Activated T-cell treated with anti-CD3 and anti-CD28 coated beads, Interleukin-2, amount 50 U/mL, for 24 hours (primary cell): ENCODE measurements around the gene CEBPB.

ENCODE experiments used
- DNase-seq: peaks from one replicate; pipeline ENCODE4 v3.0.0-alpha.2; 2020
- H3K27ac Mint-ChIP-seq: 2 replicates; pipeline ENCODE4 v1.8.0; 2020; ENCODE audit warnings: mild to moderate bottlenecking, mixed read lengths
- H3K27me3 Mint-ChIP-seq: 2 replicates; pipeline ENCODE4 v1.8.0; 2020; ENCODE audit warnings: mixed read lengths
- H3K36me3 Mint-ChIP-seq: 2 replicates; pipeline ENCODE4 v1.8.0; 2020; ENCODE audit warnings: low read depth, mixed read lengths
- H3K4me1 Mint-ChIP-seq: 2 replicates; pipeline ENCODE4 v1.8.0; 2020; ENCODE audit warnings: low read depth, mixed read lengths
- H3K4me3 Mint-ChIP-seq: 2 replicates; pipeline ENCODE4 v1.8.0; 2020; ENCODE audit warnings: mild to moderate bottlenecking, moderate library complexity, mixed read lengths
- H3K9me3 Mint-ChIP-seq: 2 replicates; pipeline ENCODE4 v1.8.0; 2020; ENCODE audit warnings: mixed read lengths

Gene CEBPB

DNA sequence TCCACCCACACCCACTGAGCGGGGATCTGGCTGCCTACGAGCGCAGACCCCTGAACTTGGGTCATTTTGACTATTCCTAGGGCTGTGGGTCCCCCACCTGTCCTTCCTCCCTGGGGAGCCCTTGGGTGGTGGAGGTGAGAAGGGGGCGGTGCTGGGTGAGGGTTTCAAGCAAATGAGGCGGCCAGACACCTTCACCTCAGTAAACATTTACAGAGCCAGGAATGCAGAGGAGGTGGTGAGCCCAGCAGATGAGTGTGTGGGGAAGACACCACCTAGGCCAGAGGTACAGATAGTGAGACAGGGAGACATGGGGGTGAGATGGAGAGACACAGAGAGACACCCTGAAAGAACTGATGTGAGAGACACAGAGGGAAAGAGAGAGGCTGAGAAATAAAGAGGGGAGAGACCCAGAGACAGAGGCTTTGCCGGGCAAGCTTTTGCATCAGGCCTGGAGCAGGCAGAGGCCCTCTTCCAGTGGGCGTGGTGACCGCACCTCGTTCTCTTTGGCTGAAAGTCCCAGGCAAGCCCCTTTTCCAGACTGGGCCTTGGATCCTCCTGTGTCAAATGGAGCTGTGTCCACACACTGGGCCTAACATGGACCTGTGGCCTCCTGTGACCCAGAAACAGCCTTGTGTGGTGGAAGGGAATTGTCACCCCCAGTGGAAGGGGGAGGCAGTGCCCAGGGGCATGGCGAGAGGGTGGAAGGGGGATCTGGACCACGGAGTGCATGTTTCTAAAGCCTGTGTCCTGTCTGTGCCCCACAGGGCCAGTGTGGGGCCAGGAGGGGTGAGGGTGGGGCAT is 29.7 kb downstream of the CEBPB start:
- Mint-ChIP-seq H3K4me3 (no peak overlapping the region), H3K4me1 (no peaks in the 10 kb centered on the region), H3K36me3 (no peaks in the 10 kb centered on the region), H3K9me3 (no peaks in the 10 kb centered on the region), H3K27ac (no peak overlapping the region), H3K27me3 (peaks cover 3% of the 10 kb centered on the region)
- no peak for DNase-seq

DNA sequence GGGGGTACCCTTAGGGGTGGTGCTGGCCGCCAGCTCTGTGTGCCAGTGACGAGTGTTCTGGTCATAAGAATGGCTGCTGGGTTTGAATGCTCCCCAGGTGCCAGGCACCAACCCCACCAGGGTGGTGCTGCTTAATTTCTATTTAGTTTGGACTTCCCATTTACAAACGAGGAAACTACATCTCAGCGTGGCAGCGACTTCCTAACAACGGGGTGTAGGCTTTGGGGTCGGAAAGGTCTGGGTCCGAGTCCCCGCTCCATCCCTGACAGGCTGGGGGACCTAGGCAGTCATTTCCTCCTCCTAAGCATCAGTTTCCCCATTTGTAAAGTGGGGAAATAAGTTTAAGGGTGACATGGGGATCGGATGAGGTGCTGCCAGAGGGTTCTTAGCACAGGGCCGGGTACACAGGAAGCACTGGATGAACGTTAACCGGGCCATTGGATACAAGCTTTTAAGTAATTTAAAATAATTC is 30.3 kb downstream of the CEBPB start:
- H3K9me3 Mint-ChIP-seq, result no peaks in the 10 kb centered on the region
- no peak overlapping the region for H3K27ac Mint-ChIP-seq
- H3K36me3 Mint-ChIP-seq, result no peaks in the 10 kb centered on the region
- DNase-seq, result no peak
- no peaks in the 10 kb centered on the region for H3K4me1 Mint-ChIP-seq
- no peak overlapping the region for H3K4me3 Mint-ChIP-seq
- H3K27me3 Mint-ChIP-seq, result no peaks in the 10 kb centered on the region

DNA sequence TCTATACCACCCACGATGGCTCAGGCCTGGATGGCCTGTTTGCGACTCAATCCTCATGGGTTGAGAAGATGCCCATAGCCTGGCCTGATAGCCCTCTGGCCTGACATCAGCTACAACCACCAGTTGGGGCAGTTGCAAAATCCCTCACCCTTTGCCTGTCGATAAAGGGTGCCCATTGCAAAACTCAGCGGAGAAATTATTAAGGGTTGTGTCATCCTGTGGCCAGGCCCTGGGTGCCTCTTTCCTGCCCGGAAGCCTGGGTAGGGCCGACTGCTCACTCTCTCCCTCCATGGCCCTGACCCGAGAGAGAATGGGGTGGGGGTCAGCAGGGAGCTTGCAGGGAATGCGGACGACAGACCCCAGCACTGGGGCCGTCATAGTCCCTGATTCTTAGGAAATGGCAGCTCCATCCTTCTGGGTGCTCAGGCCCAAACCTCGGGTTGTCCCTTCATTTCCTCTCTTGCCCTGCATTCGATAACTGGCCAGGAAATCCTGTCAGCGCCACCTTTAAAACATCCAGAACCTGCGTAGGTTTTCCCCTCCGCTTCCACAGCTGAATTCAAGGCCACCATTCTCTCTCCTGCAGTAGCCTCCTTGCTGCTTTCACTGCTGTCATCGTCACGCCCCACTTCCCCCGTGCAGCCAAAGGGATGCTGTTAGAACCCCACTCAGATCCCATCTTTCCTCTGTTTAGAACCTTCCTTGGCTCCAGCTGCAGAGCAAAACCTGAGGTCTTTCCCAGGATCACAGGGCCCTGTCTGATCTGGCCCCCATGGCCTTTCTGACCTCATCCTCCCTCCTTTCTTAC is 31.1 kb downstream of the CEBPB start:
- H3K27ac Mint-ChIP-seq, result no peak overlapping the region
- DNase-seq, result no peak
- H3K36me3 Mint-ChIP-seq, result no peaks in the 10 kb centered on the region
- H3K27me3 Mint-ChIP-seq, result no peaks in the 10 kb centered on the region
- no peak overlapping the region for H3K4me3 Mint-ChIP-seq
- H3K4me1 Mint-ChIP-seq, result peaks cover 4% of the 10 kb centered on the region
- no peaks in the 10 kb centered on the region for H3K9me3 Mint-ChIP-seq

DNA sequence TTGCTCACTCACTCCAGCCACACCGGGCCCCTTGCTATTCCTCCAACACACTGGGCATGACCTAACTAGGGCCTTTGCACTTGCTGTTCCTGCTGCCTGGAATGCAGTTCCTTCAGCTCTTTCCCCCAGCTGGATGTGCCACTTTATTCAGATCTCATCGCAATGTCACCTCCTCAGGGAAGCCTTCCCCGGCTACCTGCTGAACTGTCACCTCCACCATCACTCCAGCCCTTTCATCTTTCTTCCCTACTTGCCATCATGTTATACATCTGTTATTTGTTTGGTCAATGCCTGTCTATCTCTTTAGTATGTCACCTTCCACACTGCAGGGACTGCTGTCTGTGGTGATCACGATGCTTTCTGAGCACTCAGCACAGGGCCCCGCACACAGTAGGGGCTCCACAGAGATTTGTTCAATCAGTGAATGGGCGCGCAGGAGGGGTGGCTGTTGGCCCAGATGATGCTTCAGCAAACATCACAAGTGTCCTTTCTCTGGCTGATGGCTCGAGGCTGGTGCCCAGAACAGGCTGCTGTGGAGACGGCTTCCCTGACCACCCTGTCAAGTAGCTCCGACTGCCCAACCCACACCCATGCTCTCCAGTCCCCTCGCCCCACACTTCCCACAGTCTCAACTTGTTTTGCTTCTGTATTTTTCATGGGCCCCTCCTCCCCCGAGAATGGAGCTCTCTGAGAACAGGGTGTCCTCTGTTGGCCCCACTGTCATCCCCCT is 31.8 kb downstream of the CEBPB start:
- Mint-ChIP-seq H3K4me3 (no peak overlapping the region), H3K9me3 (no peaks in the 10 kb centered on the region), H3K27me3 (no peaks in the 10 kb centered on the region), H3K27ac (no peak overlapping the region), H3K36me3 (no peaks in the 10 kb centered on the region), H3K4me1 (peaks cover 8% of the 10 kb centered on the region)
- DNase-seq, result no peak

DNA sequence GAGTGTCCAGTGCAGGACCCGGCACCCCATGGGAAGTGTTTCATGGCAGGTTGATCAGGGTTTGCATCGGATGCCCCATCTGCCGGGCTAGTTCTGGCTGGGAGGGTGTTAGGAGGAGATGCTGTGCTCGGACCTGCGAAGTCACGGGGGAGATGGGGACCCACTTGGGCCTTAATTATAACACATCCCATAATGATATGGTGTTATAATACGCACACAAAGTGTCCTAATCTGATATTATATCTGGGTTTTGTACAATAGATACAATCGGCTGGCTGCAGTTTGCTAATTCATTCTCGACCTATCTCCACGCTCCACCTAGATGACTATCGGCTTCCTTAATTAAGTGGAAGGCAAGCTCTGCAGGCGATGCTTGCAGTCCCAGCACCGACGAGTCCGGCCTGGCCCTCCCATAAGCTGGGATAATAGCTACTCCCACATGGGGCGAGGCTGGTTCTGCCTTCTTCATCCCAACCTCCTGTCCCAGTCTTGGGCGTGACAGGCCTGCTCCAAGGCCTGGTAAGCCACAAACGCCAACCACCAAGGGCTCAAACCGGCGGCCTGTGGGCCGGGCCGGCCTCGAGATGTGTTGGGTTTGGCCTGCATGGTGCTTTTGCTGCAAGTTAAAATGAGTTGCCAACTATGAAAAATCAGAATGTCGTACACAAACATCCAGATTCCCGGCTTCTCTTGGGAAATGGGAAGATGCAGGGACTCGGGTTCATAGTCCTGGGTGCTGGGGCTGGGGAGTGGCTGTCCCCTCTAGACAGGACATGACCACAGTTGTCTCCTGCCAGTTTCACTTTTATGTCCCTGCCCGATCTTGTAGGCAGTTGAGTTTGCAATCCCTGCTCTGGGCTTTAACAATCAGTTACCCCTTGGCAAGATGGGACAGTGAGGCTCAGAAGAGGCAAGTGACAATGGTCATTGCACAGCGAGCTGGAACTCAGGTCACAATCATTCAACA is 32.7 kb downstream of the CEBPB start:
- H3K36me3 Mint-ChIP-seq, result no peaks in the 10 kb centered on the region

DNA sequence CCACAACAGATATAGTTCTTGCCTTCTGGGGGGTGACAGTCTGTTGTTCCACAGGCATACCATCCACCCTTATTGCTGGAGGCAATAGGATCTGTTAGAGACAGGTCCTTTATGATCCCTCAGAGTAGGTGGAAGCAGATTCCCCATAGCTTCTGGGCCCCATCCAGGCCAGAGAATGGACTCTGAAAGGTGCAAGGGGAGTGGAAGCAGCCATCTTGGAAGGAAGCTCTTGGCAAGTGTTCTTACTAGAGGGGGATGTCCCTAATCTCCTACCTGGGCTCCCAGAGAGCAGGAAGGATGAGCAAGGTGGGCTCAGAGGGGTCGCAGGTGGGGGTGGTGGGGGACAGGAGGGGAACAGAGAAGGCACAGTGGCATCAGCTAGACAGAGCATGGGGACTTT is 33.4 kb downstream of the CEBPB start:
- Mint-ChIP-seq H3K27ac (no peak overlapping the region), H3K4me1 (peaks cover 11% of the 10 kb centered on the region), H3K27me3 (no peaks in the 10 kb centered on the region), H3K9me3 (no peaks in the 10 kb centered on the region), H3K4me3 (no peak overlapping the region), H3K36me3 (no peaks in the 10 kb centered on the region)
- no peak for DNase-seq

More for the DNA sequence above, 32.7 kb downstream of the CEBPB start:
- no peaks in the 10 kb centered on the region for H3K27me3 Mint-ChIP-seq
- no peak overlapping the region for H3K27ac Mint-ChIP-seq
- H3K9me3 Mint-ChIP-seq, result no peaks in the 10 kb centered on the region
- H3K4me1 Mint-ChIP-seq, result peaks cover 11% of the 10 kb centered on the region
- DNase-seq, result no peak
- H3K4me3 Mint-ChIP-seq, result no peak overlapping the region

DNA sequence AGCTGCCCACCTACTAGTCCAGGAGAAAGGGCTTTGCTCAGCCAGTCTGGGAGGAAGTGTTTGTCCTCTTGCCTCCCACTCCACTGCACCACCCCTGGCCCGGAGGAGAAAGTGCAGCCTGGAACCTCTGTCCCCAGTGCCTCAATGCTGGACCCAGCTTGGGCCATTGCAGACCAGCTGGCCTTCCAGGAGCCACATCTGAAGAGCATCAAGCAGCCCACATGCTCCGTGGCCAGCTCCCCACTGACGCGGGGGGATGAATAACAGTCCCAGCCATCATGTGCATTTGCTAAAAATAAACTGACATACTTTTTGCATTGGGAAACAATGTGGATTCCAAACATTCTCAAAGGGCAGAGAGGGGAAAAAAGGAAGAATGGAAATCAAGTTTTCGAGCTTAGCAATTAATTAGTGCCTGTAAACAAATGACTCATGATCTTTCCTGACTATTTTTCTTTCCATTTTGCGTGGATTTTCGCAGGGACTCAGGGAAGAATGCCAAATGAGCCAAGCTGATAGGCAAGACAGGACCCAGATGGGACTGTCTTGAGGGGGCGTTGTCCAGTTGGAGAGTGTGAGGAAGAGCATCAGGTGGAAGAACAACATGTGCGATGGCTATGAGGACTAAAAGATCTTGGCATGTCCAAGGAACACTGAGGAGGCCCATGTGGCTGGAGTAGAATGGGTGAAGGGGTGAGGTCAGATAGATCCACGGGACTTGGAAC is 34.1 kb downstream of the CEBPB start:
- DNase-seq, result no peak
- Mint-ChIP-seq H3K27me3 (no peaks in the 10 kb centered on the region), H3K4me1 (peaks cover 11% of the 10 kb centered on the region), H3K36me3 (no peaks in the 10 kb centered on the region), H3K9me3 (no peaks in the 10 kb centered on the region), H3K4me3 (no peak overlapping the region), H3K27ac (no peak overlapping the region)

DNA sequence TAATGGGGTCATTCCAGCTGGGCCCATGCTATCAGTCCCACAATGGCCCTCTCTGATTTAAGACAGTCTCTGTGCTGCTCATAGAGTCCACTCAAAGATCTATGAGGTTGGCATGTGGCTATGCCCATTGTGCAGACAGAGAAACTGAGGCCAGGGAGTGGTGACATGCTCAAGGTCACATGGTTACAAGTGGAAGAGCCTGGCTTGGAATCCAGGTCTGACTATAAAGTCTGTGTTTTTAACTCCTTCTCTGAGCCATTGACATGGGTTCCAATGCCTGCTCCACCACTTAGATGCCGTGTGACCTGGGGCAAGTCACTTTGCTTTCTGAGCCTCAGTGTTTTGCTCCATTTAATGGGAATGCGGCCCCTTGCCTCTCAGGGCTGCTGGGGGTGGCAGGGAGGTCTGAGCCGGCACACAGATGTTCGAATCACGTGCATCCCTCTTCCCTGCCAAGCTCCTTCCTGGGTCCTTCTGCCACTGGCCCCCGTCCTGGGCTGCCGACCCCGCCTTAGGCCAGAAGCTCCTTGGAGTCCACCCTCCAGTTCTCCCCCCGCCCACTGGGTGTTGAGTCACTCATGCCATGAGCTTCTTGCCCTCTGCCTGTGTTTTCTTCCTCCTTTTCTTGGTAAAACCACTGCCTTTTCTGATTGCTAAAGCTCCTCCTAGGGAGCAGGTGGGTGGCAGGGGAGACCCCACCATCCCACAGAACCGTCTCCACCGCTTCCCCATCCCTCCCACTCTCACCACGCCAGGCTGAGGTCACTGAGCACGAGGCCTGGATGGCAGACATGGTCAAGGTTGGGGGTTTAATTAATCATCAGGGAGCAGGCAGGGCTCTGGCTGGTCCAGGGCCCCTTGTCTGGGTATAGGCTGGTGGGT is 35.7 kb downstream of the CEBPB start:
- H3K4me3 Mint-ChIP-seq, result no peak overlapping the region
- no peaks in the 10 kb centered on the region for H3K27me3 Mint-ChIP-seq
- no peaks in the 10 kb centered on the region for H3K9me3 Mint-ChIP-seq
- H3K4me1 Mint-ChIP-seq, result peaks cover 11% of the 10 kb centered on the region
- peak overlapping the region; percentile 56 for H3K27ac Mint-ChIP-seq
- DNase-seq, result no peak
- no peaks in the 10 kb centered on the region for H3K36me3 Mint-ChIP-seq

DNA sequence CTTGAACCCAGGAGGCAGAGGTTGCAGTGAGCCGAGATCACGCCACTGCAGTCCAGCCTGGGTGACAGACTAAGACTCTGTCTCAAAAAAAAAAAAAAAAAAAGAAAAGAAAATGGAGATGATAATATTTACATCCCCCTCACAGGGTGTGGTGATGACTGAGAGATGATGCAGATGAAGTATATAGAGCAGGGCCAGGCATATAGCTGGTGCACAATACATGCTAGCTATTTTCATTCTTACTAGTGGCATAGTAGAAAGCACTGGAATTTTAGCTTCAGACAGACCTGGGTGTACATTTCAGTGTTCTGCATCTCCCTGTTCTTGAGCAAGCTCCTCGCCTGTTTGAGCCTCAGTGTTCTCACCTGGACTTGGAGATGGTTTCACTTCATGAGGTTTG is 36.9 kb downstream of the CEBPB start:
- no peaks in the 10 kb centered on the region for H3K9me3 Mint-ChIP-seq
- H3K4me3 Mint-ChIP-seq, result no peak overlapping the region
- H3K4me1 Mint-ChIP-seq, result peaks cover 11% of the 10 kb centered on the region
- no peak for DNase-seq
- no peaks in the 10 kb centered on the region for H3K36me3 Mint-ChIP-seq
- no peaks in the 10 kb centered on the region for H3K27me3 Mint-ChIP-seq
- no peak overlapping the region for H3K27ac Mint-ChIP-seq

DNA sequence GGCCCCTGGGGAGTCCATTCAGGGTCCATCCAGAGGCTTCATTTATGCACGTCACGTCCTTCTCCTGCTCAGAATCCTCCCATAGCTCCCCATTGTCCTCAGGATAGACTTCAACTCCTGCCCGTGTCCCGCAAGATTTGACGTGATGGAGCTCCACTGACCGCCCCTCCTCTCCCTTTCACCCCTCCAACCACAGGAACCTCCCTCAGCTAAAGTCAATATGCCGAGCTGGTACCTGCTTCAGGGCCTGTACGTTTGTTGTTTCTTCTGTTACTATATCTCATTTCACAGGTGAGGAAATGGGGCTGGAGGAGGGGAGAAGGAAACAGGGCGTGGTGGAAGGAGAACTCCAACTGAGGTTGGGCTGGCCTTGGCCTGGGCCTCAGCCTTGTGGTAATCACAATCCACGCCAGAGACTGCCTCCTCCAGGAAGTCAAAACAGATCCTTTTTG is 38.6 kb downstream of the CEBPB start:
- Mint-ChIP-seq H3K27me3 (no peaks in the 10 kb centered on the region), H3K36me3 (no peaks in the 10 kb centered on the region), H3K4me1 (peaks cover 11% of the 10 kb centered on the region), H3K27ac (no peak overlapping the region), H3K9me3 (no peaks in the 10 kb centered on the region), H3K4me3 (no peak overlapping the region)
- no peak for DNase-seq

DNA sequence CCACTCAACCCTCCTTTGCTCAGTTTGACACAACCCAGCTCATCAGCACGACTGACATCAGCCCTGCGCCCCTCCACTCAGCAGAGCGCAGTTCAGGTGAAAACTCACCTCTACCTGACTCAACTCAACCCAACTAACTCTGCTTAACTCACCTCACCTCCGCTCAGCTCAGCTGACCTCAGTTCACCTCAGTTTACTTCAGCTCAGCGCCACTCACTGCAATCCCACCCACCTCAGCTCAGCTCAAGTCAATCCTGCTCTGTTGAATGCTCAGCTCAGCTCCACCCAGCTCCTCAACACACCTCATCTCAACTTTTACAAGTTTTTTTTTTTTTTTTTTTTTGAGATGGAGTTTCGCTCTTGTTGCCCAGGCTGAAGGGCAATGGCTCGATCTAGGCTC is 39.6 kb downstream of the CEBPB start:
- H3K4me1 Mint-ChIP-seq, result peaks cover 11% of the 10 kb centered on the region
- H3K9me3 Mint-ChIP-seq, result no peaks in the 10 kb centered on the region
- peak overlapping the region; percentile 8 for H3K27ac Mint-ChIP-seq
- no peaks in the 10 kb centered on the region for H3K36me3 Mint-ChIP-seq
- no peak for DNase-seq
- H3K27me3 Mint-ChIP-seq, result no peaks in the 10 kb centered on the region
- H3K4me3 Mint-ChIP-seq, result no peak overlapping the region

DNA sequence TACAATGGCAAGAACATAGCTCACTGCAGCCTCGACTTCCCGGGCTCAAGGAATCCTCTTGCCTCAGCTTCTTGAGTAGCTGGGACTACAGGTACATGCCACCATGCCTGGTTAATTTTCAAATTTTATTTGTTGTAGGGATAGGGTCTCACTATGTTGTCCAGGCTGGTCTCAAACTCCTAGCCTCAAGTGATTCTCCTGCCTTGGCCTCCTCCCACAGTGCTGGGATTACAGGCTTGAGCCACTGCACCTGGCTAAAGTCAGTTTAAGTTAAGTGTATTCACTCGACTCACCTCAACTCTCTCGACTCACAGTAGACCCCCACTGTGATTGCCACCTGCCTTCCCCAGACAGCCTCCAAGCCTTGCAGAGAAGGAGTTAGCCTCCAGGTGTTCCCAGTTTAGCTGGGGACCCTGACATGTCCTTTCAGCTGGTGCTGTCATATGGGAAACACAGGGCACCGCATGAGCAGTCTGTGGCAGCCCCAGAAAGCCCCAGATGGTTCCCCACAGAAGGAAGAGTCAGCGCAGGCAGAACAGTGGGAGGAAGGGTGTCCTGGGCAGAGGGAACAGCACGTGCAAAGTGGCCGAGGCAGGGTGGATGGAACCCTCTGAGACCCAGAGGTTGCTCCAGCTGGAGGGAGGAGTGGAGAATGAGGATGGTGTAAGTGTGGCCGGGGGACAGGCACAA is 40.4 kb downstream of the CEBPB start:
- no peak for DNase-seq
- Mint-ChIP-seq H3K27ac (no peak overlapping the region), H3K9me3 (no peaks in the 10 kb centered on the region), H3K27me3 (no peaks in the 10 kb centered on the region), H3K4me1 (peaks cover 15% of the 10 kb centered on the region), H3K4me3 (no peak overlapping the region), H3K36me3 (no peaks in the 10 kb centered on the region)
